Mammary epithelial cell (primary cell): ENCODE results near the gene HRC.

ENCODE experiments used
- CTCF ChIP-seq, 2 donors: IDR thresholded peaks in 1 of 2; conservative IDR thresholded peaks in 1 of 2; 2 replicates each; pipeline ENCODE4 v1.5.1; 2011 to 2012; ENCODE audit warnings: inconsistent platforms in 2 of 2, low read length in 2 of 2, mild to moderate bottlenecking in 2 of 2, control low read depth in 1 of 2, low read depth in 1 of 2; ENCODE audit not compliant: insufficient read depth in 1 of 2; ENCODE audit errors: extremely low read depth in 1 of 2
- EZH2 ChIP-seq: IDR thresholded peaks from 2 replicates; pipeline ENCODE4 v1.6.1; 2012; ENCODE audit warnings: low read length, inconsistent platforms, borderline replicate concordance

- TF ChIP-seq EZH2 (no peak), CTCF (conservative IDR thresholded peaks at IDR 0.05 in 1 of 2, IDR thresholded peaks at IDR 0.05 in 1 of 2; ENCODE audit: extremely low read depth in 1 of 2, insufficient read depth in 1 of 2, low read depth in 1 of 2, low read length in 2 of 2) (no peak)
Measured at GRCh38 chr19:49193822-49194394, 38.7 kb upstream of the HRC start.
